Prostate gland (tissue), 2 donors: Measurements from ENCODE around the gene M1AP. TPM values are rescaled to one million over a fixed set of nuclear protein-coding genes. Genes with fewer than 3 reads are reported as not detected.

ENCODE experiments used
- DNase-seq: peaks from one replicate; pipeline ENCODE4 v3.0.0-alpha.2; 2019; ENCODE audit warnings: low spot score
- H3K27ac ChIP-seq, 2 donors: fragments of 200-600 bp; sonication (generic); 2 replicates each; pipeline ENCODE4 v1.5.1; 2017 to 2019
- H3K27me3 ChIP-seq: fragments of 200-600 bp; sonication (generic); replicated peaks from 2 replicates; pipeline ENCODE4 v1.5.1; 2019; ENCODE audit not compliant: insufficient read depth
- H3K36me3 ChIP-seq, 2 donors: fragments of 200-600 bp; sonication (generic); 1 replicate in 1 of 2; 2 replicates in 1 of 2; pipeline versions ENCODE4 v1.5.1 to v1.8.1; 2017 to 2019
- H3K4me1 ChIP-seq: fragments of 200-600 bp; sonication (generic); replicated peaks from 2 replicates; pipeline ENCODE4 v1.5.1; 2019
- H3K4me3 ChIP-seq, 2 donors: fragments of 200-600 bp; sonication (generic); 2 replicates each; pipeline ENCODE4 v1.5.1; 2017 to 2019
- H3K9me3 ChIP-seq: fragments of 200-600 bp; sonication (generic); 2 replicates; pipeline ENCODE4 v1.5.1; 2017
- POLR2A ChIP-seq: fragments of 450-650 bp; IDR thresholded peaks from one replicate; pipeline ENCODE4 v1.6.1; 2016; ENCODE audit warnings: antibody characterized with exemption, mild to moderate bottlenecking
- POLR2AphosphoS5 ChIP-seq: sonication (generic); formaldehyde crosslinking; IDR thresholded peaks from one replicate; pipeline ENCODE4 v1.6.1; 2017; ENCODE audit warnings: antibody characterized with exemption
- WGBS: methylation state at CpG from one replicate; pipeline ENCODE4 v1.1.5; 2018; 5-methylcytosine and 5-hydroxymethylcytosine counted together
- intact Hi-C: fragments of 100-400 bp; cut with DNase I; formaldehyde crosslinking; loops from one replicate; pipeline ENCODE4 v1.14.2; 2022
- total RNA-seq, 2 donors: library from RNA; depleted of rRNA; stranded (reverse); fragments of >200 nt; gene quantifications; one replicate each; pipeline ENCODE4 v1.1.0, GENCODE V29; 2016
- TF ChIP-seq, protein P1 (sequence below), 4 experiments: fragments of 200-600 bp in 2 of 4; fragments of 450-650 bp in 2 of 4; sonication (generic) in 2 of 4; IDR thresholded peaks; 1 replicate in 3 of 4; 2 replicates in 1 of 4; pipeline ENCODE4 v1.5.1; 2016 to 2019; ENCODE audit warnings: antibody characterized with exemption in 4 of 4, mild to moderate bottlenecking in 2 of 4, moderate library complexity in 2 of 4

Gene M1AP, protein sequence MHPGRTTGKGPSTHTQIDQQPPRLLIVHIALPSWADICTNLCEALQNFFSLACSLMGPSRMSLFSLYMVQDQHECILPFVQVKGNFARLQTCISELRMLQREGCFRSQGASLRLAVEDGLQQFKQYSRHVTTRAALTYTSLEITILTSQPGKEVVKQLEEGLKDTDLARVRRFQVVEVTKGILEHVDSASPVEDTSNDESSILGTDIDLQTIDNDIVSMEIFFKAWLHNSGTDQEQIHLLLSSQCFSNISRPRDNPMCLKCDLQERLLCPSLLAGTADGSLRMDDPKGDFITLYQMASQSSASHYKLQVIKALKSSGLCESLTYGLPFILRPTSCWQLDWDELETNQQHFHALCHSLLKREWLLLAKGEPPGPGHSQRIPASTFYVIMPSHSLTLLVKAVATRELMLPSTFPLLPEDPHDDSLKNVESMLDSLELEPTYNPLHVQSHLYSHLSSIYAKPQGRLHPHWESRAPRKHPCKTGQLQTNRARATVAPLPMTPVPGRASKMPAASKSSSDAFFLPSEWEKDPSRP
- total RNA-seq: 10 to 100 TPM in 1 of 2 donors, under 1 TPM in 1; 0.18 to 10.9 TPM

DNA sequence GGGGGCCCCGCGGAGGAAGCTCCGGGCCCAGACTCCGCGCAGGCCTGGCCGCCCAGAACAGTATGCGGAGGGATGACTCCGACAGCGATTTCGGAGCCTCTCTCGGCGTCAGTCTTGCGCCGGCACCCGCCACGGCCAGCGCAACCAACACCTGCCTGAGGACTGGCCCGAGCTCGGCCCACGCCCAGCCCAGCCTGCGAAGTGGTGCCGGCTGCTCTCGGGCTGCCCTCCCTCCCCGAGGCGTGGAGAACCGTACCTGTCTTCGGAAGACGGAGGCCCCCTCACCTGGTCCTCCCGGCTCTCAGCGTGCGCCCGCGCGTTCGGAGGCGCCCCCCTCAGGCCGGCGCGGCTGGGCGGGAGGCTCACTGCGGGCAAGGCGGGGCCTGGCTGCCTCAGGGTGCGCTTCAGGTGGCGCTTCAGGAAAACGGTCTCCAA is at the start of gene M1AP:
Gene M1AP (minus strand): TSS at position 322 of the 435 bp plus-strand sequence. CDS start 8,055 bp downstream, outside the sequence.
- WGBS: 16% methylated on average over 32 of the region's 45 CpGs
- H3K4me3 ChIP-seq: peak within 1 kb of the TSS in 1 of 2 donors; percentile 15
- H3K27me3 ChIP-seq: peaks cover 3% of the 10 kb centered on the region
- H3K36me3 ChIP-seq: no peaks in the 10 kb centered on the region
- no peaks in the 10 kb centered on the region for H3K4me1 ChIP-seq
- no peaks in the 10 kb centered on the region for H3K9me3 ChIP-seq
- DNase-seq: no peak
- intact Hi-C loops: no loop called here
- H3K27ac ChIP-seq: no peak within 1 kb of the TSS
- TF ChIP-seq, protein P1, sequence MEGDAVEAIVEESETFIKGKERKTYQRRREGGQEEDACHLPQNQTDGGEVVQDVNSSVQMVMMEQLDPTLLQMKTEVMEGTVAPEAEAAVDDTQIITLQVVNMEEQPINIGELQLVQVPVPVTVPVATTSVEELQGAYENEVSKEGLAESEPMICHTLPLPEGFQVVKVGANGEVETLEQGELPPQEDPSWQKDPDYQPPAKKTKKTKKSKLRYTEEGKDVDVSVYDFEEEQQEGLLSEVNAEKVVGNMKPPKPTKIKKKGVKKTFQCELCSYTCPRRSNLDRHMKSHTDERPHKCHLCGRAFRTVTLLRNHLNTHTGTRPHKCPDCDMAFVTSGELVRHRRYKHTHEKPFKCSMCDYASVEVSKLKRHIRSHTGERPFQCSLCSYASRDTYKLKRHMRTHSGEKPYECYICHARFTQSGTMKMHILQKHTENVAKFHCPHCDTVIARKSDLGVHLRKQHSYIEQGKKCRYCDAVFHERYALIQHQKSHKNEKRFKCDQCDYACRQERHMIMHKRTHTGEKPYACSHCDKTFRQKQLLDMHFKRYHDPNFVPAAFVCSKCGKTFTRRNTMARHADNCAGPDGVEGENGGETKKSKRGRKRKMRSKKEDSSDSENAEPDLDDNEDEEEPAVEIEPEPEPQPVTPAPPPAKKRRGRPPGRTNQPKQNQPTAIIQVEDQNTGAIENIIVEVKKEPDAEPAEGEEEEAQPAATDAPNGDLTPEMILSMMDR (IDR thresholded peaks at IDR 0.05): no peak
- TF ChIP-seq POLR2A (no peak), POLR2AphosphoS5 (no peak)

DNA sequence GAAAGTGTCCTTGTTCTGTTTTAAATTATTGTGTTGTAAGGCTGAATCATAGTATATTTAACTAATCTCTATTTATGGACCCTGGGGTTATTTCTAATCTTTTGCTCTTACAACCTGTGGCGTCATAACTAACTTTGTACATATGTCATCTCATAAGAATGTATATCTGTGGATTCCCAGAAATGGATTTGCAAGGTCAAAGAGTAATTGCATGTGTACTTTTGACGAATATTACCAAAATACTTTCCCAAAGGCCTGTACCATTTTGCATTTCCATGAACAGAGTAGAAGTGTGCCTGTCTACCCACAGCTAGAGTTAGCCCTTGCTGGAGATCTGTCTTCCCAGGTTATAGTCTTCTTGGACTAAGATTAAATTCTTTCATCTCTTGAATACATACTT is 48.7 kb upstream of the M1AP start:
- no peak overlapping the region for H3K4me3 ChIP-seq
- H3K27ac ChIP-seq: no peak overlapping the region
- WGBS: 93% methylated on average over 2 of the region's 2 CpGs
- H3K4me1 ChIP-seq: no peaks in the 10 kb centered on the region
- H3K36me3 ChIP-seq: no peaks in the 10 kb centered on the region
- no peaks in the 10 kb centered on the region for H3K9me3 ChIP-seq
- no peak for DNase-seq
- TF ChIP-seq, protein P1 (IDR thresholded peaks at IDR 0.05): no peak
- no peaks in the 10 kb centered on the region for H3K27me3 ChIP-seq
- intact Hi-C loops: no loop called here

DNA sequence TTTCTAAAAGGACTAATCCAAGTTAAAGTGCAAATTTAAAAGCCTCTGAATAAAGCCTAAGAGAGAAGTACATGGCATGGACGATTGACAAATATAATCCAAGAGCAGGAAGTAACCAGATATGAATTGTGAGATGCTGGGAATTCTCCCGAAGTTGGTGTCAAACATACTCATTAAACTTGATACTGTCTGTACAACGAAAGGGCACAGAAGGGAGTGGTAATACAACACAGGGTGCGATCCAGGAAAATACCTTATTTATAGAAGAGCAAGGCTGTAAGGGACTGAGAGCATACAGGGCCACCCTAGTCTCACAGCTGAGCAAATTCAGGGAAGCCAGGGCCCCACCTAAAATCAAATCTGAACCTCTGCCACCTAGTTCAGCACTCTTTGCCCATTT is 47.5 kb upstream of the M1AP start:
- Histone ChIP-seq H3K36me3 (no peaks in the 10 kb centered on the region), H3K27me3 (no peaks in the 10 kb centered on the region), H3K4me1 (no peaks in the 10 kb centered on the region), H3K27ac (no peak overlapping the region), H3K9me3 (no peaks in the 10 kb centered on the region), H3K4me3 (no peak overlapping the region)
- intact Hi-C loops: no loop called here
- TF ChIP-seq, protein P1 (IDR thresholded peaks at IDR 0.05): no peak
- TF ChIP-seq POLR2A (no peak), POLR2AphosphoS5 (no peak)
- WGBS: 32% methylated on average over 4 of the region's 4 CpGs
- no peak for DNase-seq

DNA sequence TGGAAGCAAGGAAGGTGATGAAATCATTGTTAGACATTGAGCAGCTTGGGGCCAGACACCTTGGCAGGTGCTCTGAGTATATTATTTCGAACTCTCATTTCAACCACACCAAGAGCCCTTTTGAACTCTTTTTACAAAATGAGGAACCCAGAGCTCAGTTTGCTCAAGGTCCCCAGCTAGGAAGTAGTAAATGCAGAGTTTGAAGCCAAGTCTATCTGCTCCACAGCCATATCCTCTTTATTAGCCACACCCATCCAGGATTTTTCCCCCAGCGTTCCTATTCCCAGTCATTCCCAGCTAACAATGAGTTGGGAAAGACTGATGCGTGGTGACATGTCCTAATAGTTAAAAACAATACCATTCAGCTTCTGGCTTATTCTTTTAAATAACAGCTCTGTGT is 46.2 kb upstream of the M1AP start:
- Histone ChIP-seq H3K27ac (no peak overlapping the region), H3K27me3 (no peaks in the 10 kb centered on the region), H3K4me3 (no peak overlapping the region), H3K4me1 (no peaks in the 10 kb centered on the region), H3K9me3 (no peaks in the 10 kb centered on the region), H3K36me3 (no peaks in the 10 kb centered on the region)
- WGBS: 58% methylated on average over 3 of the region's 3 CpGs
- intact Hi-C loops: no loop called here
- TF ChIP-seq, protein P1 (IDR thresholded peaks at IDR 0.05): no peak
- TF ChIP-seq POLR2A: no peak
- no peak for TF ChIP-seq POLR2AphosphoS5
- no peak for DNase-seq

DNA sequence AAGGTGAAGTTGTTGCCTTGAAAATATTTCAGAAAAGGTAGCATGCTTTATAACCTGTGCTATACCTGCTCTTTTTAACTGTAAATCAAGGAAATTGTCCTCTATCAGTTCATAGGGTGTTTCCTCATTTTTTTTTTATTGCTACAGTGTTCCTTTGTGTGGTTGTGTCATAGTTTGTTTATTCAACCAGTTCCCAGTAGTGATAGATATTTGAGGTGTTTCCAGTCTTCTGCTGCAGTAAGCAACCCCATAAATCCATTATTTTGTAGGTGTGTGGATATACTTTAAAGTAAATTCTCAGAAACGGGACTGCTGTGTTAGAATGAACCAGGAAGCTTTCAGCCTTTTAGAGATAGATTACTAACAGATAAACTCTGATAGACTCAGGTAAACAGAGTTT is 45.5 kb upstream of the M1AP start:
- DNase-seq: no peak
- intact Hi-C loops: no loop called here
- TF ChIP-seq, protein P1 (IDR thresholded peaks at IDR 0.05): no peak
- TF ChIP-seq POLR2A: no peak
- no peak for TF ChIP-seq POLR2AphosphoS5
- Histone ChIP-seq H3K4me1 (no peaks in the 10 kb centered on the region), H3K36me3 (no peaks in the 10 kb centered on the region), H3K4me3 (no peak overlapping the region), H3K9me3 (no peaks in the 10 kb centered on the region), H3K27ac (no peak overlapping the region), H3K27me3 (no peaks in the 10 kb centered on the region)
- 21% methylated on average over 1 of the region's 1 CpG for WGBS
